Large intestine (tissue), 3 donors: ENCODE data around the gene FADD. TPM values are rescaled to one million over a fixed set of nuclear protein-coding genes. Genes with fewer than 3 reads are reported as not detected.
"Not testable (repeated sequence)": the region's sequence is repeated elsewhere in the genome, so short reads cannot be mapped to it uniquely, and the experiment has no call there.

ENCODE experiments used
- DNase-seq, 2 donors: peaks; one replicate each; pipeline versions ENCODE4 v3.0.0 to v3.0.0-alpha.2; 2013
- H3K27ac ChIP-seq: one replicate; pipeline ENCODE4 v1.5.1; 2013; ENCODE audit warnings: low read length
- H3K27me3 ChIP-seq: 2 replicates; pipeline ENCODE4 v1.6.1; 2013; ENCODE audit warnings: low read length; ENCODE audit not compliant: control insufficient read depth, insufficient read depth
- H3K36me3 ChIP-seq: 2 replicates; pipeline ENCODE4 v1.6.1; 2013; ENCODE audit warnings: low read length; ENCODE audit not compliant: control insufficient read depth, insufficient read depth
- H3K4me1 ChIP-seq: one replicate; pipeline ENCODE4 v1.6.1; 2013; ENCODE audit warnings: low read length; ENCODE audit not compliant: control insufficient read depth, insufficient read depth
- H3K4me3 ChIP-seq: one replicate; pipeline ENCODE4 v1.5.1; 2013; ENCODE audit warnings: low read length
- H3K9me3 ChIP-seq: one replicate; pipeline ENCODE4 v1.6.1; 2013; ENCODE audit warnings: mild to moderate bottlenecking, low read depth, low read length, moderate library complexity; ENCODE audit not compliant: control insufficient read depth
- WGBS: methylation state at CpG from one replicate; pipeline ENCODE4 v1.1.5; 2013; ENCODE audit warnings: low lambda C conversion rate; ENCODE audit not compliant: insufficient coverage; 5-methylcytosine and 5-hydroxymethylcytosine counted together
- polyA plus RNA-seq: library from polyadenylated mRNA; unstranded; fragments of 120-200 nt; gene quantifications from one replicate; pipeline ENCODE4 v1.2.1, GENCODE V29; 2013

The FADD gene
- polyA plus RNA-seq, 1 donor = 18.1 TPM

- WGBS = no CpG with 5 or more reads among the region's 5 CpGs
- not testable (repeated sequence) for H3K4me1 ChIP-seq
Measured at GRCh38 chr11:70217388-70217787, 14.3 kb downstream of the FADD start.

DNA sequence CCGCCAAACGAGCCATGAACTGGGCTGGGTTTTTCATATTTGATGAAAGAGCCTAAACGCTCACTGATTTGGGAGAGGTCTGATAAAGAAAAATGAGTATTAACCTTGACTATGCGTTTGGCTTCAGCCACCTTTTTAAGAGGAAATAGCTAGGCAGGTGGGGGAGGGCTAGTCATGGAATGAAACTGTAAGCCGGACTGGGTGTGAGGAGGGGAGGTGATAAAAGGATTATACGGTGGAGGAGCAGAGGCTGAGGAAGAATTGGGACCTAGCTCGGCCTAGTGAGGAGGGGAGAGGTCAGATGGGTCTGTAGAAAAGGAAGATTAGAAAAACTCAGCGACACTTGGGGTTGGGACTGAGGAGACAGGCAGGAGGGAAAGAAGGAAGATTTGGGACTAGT is 15.0 kb downstream of the FADD start:
- H3K27me3 ChIP-seq, H3K4me1 ChIP-seq, H3K27ac ChIP-seq, DNase-seq, H3K9me3 ChIP-seq, H3K4me3 ChIP-seq, H3K36me3 ChIP-seq: not testable (repeated sequence)
- 10% methylated on average over 2 of the region's 8 CpGs for WGBS

More at GRCh38 chr11:70217388-70217787, 14.3 kb downstream of the FADD start:
- not testable (repeated sequence) for H3K9me3 ChIP-seq, H3K27ac ChIP-seq, H3K36me3 ChIP-seq, H3K4me3 ChIP-seq, DNase-seq, H3K27me3 ChIP-seq

DNA sequence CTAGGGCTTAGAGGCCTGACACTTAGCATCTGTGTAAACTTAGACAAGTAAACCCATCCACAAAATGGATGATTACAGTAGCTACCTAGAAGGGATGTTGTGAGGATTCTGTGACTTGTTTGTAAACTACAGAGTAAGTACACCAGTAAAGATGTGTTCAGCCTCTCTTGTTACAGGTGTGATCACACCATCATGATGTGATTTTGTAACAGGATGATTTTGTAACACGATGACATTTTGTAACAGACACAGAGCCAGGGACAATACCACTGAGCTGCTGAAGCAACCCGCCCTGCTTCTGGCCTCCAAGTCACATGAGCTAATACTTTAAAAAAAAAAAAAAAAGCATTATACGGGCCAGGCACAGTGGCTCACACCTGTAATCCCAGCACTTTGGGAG is 17.0 kb downstream of the FADD start:
- no peaks in the 10 kb centered on the region for H3K27me3 ChIP-seq
- H3K27ac ChIP-seq = no peak overlapping the region
- WGBS = no CpG with 5 or more reads among the region's 3 CpGs
- no peaks in the 10 kb centered on the region for H3K36me3 ChIP-seq
- H3K9me3 ChIP-seq = no peaks in the 10 kb centered on the region
- H3K4me3 ChIP-seq = no peak overlapping the region
- no peaks in the 10 kb centered on the region for H3K4me1 ChIP-seq
- DNase-seq = no peak

- DNase-seq = no peak
- Histone ChIP-seq H3K4me1 (peaks cover 6% of the 10 kb centered on the region), H3K27me3 (no peaks in the 10 kb centered on the region), H3K4me3 (no peak overlapping the region), H3K9me3 (no peaks in the 10 kb centered on the region), H3K27ac (no peak overlapping the region), H3K36me3 (no peaks in the 10 kb centered on the region)
- WGBS = no CpG with 5 or more reads among the region's 1 CpG
Measured at GRCh38 chr11:70220920-70221319, 17.8 kb downstream of the FADD start.

DNA sequence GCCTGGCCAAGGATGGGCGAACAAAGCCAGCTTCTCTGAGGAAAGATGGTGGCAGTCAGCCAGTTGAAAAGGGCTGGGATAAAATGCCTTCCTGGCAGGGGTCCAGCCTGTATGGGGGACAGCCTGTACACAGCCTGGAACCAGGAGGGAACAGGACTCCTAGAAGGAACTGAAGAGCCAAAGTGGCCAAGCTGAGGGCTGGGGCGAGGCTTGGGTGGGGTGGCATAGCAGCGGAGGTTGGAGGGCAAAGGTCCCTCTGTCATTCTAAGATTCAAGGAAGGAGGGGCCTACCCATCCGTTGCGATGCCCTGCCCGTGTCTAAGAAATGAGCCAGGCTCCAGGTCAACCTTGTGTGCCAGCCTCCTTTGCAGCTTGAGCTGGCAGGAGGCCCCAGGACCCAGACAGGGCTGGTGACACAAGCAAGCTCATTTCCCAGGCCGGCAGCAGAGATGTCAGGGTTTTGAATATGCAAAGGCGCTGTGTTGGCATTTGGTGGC is 22.6 kb downstream of the FADD start:
- no peaks in the 10 kb centered on the region for H3K36me3 ChIP-seq
- H3K4me1 ChIP-seq = peaks cover 11% of the 10 kb centered on the region
- H3K27ac ChIP-seq = no peak overlapping the region
- no CpG with 5 or more reads among the region's 8 CpGs for WGBS
- no peaks in the 10 kb centered on the region for H3K9me3 ChIP-seq
- H3K4me3 ChIP-seq = no peak overlapping the region
- no peaks in the 10 kb centered on the region for H3K27me3 ChIP-seq
- DNase-seq = peak; percentile 56 to 76

DNA sequence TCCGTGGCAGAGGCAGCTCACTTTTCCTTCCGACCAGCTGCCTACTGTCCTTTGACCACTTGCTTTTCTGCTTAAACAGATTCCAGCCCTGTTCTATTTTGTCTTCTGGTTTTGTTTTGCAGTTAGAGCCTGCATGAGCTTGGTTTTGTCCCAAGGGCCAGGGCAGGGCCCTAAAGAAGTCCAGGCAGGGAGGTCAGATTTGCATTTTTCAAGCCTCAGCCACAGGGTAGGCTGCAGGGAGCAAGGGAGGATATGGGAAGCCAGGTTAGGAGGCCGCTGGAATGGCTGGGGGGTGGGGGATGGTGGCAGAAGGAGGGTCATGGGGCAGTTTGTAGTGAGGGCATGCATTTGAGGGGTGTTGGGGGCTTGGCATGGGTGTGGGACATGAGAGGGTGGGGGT is 23.1 kb downstream of the FADD start:
- H3K9me3 ChIP-seq = no peaks in the 10 kb centered on the region
- no CpG with 5 or more reads among the region's 3 CpGs for WGBS
- H3K27me3 ChIP-seq = no peaks in the 10 kb centered on the region
- H3K27ac ChIP-seq = no peak overlapping the region
- H3K4me3 ChIP-seq = no peak overlapping the region
- no peaks in the 10 kb centered on the region for H3K36me3 ChIP-seq
- peaks cover 11% of the 10 kb centered on the region for H3K4me1 ChIP-seq
- DNase-seq = no peak

GRCh38 chr11:70226967-70227366 is 23.9 kb downstream of the FADD start:
- WGBS = no CpG with 5 or more reads among the region's 9 CpGs
- Histone ChIP-seq H3K4me3 (no peak overlapping the region), H3K27me3 (no peaks in the 10 kb centered on the region), H3K27ac (no peak overlapping the region), H3K36me3 (no peaks in the 10 kb centered on the region), H3K9me3 (no peaks in the 10 kb centered on the region), H3K4me1 (peaks cover 11% of the 10 kb centered on the region)
- no peak for DNase-seq

GRCh38 chr11:70229737-70230136 is 26.6 kb downstream of the FADD start:
- Histone ChIP-seq H3K9me3 (no peaks in the 10 kb centered on the region), H3K27ac (no peak overlapping the region), H3K36me3 (no peaks in the 10 kb centered on the region), H3K27me3 (no peaks in the 10 kb centered on the region), H3K4me1 (peaks cover 11% of the 10 kb centered on the region), H3K4me3 (no peak overlapping the region)
- WGBS = 80% methylated on average over 1 of the region's 10 CpGs
- DNase-seq = no peak

DNA sequence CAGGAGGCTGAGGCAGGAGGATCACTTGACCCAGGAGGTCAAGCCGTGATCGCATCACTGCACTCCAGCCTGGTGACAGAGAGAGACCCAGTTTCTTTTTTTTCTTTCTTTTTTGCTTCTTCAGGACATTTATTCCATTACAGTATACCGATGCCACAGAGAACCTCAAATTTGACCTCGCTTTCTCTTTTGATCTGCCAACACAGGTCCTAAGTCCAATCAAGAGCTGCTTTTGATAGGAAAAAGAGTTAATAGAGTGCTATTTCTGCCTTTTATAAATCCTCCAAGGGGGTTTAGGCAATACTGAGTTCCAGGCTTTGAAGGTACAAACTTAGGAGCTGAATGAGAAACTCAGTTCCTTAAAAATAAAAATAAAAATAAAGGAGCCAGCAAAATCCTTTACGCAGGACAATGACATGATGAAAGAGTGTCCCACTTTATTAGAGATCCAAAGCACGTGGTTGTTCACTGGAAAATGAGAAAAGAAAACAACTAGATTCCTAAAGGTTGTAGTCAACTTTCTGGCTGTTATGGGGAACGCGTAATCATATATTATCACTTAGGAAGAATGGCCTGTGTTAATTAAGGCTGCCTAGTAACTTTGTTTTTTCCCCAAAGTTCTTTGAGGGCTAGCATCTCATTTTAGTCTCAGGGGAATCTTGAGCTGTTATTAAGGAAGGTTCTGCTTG is 27.2 kb downstream of the FADD start:
- H3K9me3 ChIP-seq = no peaks in the 10 kb centered on the region
- no peaks in the 10 kb centered on the region for H3K36me3 ChIP-seq
- no peak overlapping the region for H3K27ac ChIP-seq
- H3K4me3 ChIP-seq = no peak overlapping the region
- 95% methylated on average over 4 of the region's 8 CpGs for WGBS
- DNase-seq = no peak
- H3K4me1 ChIP-seq = peaks cover 11% of the 10 kb centered on the region
- H3K27me3 ChIP-seq = no peaks in the 10 kb centered on the region

DNA sequence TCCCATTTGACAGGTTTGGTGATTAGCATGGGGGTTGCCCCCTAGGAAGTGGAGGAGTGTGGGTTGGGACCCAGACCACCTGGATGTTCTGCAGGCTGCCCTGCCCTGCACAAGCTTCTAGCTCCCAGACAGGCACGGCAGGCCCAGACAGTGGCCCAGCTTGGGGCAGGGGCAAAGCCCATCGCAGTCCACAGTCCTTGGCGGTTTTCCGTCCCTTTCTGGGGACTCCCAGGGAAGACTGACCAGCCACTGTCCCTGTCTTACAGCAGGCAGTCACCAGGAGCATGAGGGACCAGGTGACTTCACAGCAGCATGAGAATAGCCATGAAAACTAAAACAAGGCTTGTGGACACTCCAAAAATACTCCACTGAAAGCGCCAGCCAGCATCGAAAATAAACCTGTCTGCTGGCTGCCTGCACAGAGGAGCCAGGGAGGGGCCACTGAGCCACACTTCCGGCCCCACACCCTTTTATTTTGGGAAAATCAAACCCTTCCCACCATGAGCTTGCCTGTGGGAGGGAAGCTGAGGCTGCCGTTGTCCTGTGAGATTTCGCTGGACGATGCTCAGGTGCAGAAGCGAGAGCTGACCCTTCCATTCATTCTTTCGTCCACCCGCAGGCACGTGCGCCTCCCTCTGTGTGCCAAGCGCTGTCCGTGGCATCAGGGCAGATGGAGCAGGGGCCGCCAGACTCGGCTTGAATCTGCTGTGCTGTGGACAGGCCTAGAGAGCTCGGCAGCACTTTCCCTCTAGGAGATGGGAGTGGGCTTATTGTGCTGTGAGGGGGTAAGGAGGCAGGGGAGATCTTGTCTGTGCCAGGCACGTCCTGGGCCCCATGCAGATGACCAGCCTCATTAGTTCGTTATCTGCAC is 28.0 kb downstream of the FADD start:
- H3K4me1 ChIP-seq = peaks cover 3% of the 10 kb centered on the region
- H3K4me3 ChIP-seq = no peak overlapping the region
- H3K27me3 ChIP-seq = no peaks in the 10 kb centered on the region
- WGBS = no CpG with 5 or more reads among the region's 22 CpGs
- H3K27ac ChIP-seq = no peak overlapping the region
- no peaks in the 10 kb centered on the region for H3K36me3 ChIP-seq
- DNase-seq = no peak
- no peaks in the 10 kb centered on the region for H3K9me3 ChIP-seq
